GM20431 (cell line): ENCODE data around the gene PPIL6.
"Not testable (repeated sequence)": the region's sequence is repeated elsewhere in the genome, so short reads cannot be mapped to it uniquely, and the experiment has no call there.

Experiments
- in situ Hi-C: fragments of 300-500 bp; cut with MseI, MboI; formaldehyde crosslinking; loops from one replicate; pipeline ENCODE4 v1.15.0; 2020; ENCODE audit warnings: low sequenced_read_pairs; ENCODE audit not compliant: unreplicated experiment

PPIL6 gene

GRCh38 chr6:109373331-109373730 lies 67.1 kb downstream of the PPIL6 start:
- in situ Hi-C loops = no loop called here

GRCh38 chr6:109372130-109372529 lies 68.3 kb downstream of the PPIL6 start:
- in situ Hi-C loops = no loop called here

- in situ Hi-C loops = no loop called here
Observed at GRCh38 chr6:109370792-109371191, 69.6 kb downstream of the PPIL6 start.

- in situ Hi-C loops = no loop called here
Observed at GRCh38 chr6:109370336-109370735, 70.1 kb downstream of the PPIL6 start.

GRCh38 chr6:109369728-109370127 lies 70.7 kb downstream of the PPIL6 start:
- in situ Hi-C loops = no loop called here

- in situ Hi-C loops = not testable (repeated sequence)
Observed at GRCh38 chr6:109364382-109365078, 75.9 kb downstream of the PPIL6 start.

- in situ Hi-C loops = no loop called here
Observed at GRCh38 chr6:109363753-109364152, 76.7 kb downstream of the PPIL6 start.

- in situ Hi-C loops = no loop called here
Observed at GRCh38 chr6:109362102-109362884, 78.1 kb downstream of the PPIL6 start.

GRCh38 chr6:109360791-109361190 lies 79.6 kb downstream of the PPIL6 start:
- in situ Hi-C loops = no loop called here

- in situ Hi-C loops = no loop called here
Observed at GRCh38 chr6:109360281-109360680, 80.1 kb downstream of the PPIL6 start.

- in situ Hi-C loops = no loop called here
Observed at GRCh38 chr6:109359248-109359647, 81.2 kb downstream of the PPIL6 start.

- in situ Hi-C loops = no loop called here
Observed at GRCh38 chr6:109358204-109358603, 82.2 kb downstream of the PPIL6 start.

GRCh38 chr6:109356237-109356636 lies 84.2 kb downstream of the PPIL6 start:
- in situ Hi-C loops = no loop called here

- in situ Hi-C loops = no loop called here
Observed at GRCh38 chr6:109351231-109352130, 88.9 kb downstream of the PPIL6 start.

GRCh38 chr6:109349419-109349987 lies 90.9 kb downstream of the PPIL6 start:
- in situ Hi-C loops = no loop called here

GRCh38 chr6:109348226-109348625 lies 92.2 kb downstream of the PPIL6 start:
- in situ Hi-C loops = no loop called here

- in situ Hi-C loops = no loop called here
Observed at GRCh38 chr6:109347779-109348178, 92.6 kb downstream of the PPIL6 start.

GRCh38 chr6:109345986-109346385 lies 94.4 kb downstream of the PPIL6 start:
- in situ Hi-C loops = no loop called here

GRCh38 chr6:109344226-109344625 lies 96.2 kb downstream of the PPIL6 start:
- in situ Hi-C loops = no loop called here

- in situ Hi-C loops = no loop called here
Observed at GRCh38 chr6:109343518-109343917, 96.9 kb downstream of the PPIL6 start.
